Smooth muscle cell (in vitro differentiated cells): Measurements from ENCODE around the gene CACNA2D4. TPM values are rescaled to one million over a fixed set of nuclear protein-coding genes. Genes with fewer than 3 reads are reported as not detected.

Experiments used
- DNase-seq: peaks from one replicate; lab custom pipeline; 2025; ENCODE audit not compliant: unreplicated experiment; lab: John Stamatoyannopoulos, UW
- H2AFZ ChIP-seq: fragments of 200-600 bp; sonication (generic); 2 replicates; pipeline ENCODE4 v1.6.0; 2016; ENCODE audit warnings: antibody characterized with exemption, low read depth, mild to moderate bottlenecking
- H3F3A ChIP-seq: fragments of 200-600 bp; sonication (generic); 2 replicates; pipeline ENCODE4 v1.6.0; 2017; ENCODE audit warnings: antibody characterized with exemption, low read depth
- H3K27ac ChIP-seq: fragments of 200-600 bp; sonication (generic); 2 replicates; pipeline ENCODE4 v1.5.1; 2016; ENCODE audit warnings: low read depth, mild to moderate bottlenecking
- H3K27me3 ChIP-seq: fragments of 200-600 bp; sonication (generic); 2 replicates; pipeline ENCODE4 v1.6.1; 2016; ENCODE audit warnings: low read depth, mild to moderate bottlenecking
- H3K36me3 ChIP-seq: fragments of 200-600 bp; sonication (generic); 2 replicates; pipeline ENCODE4 v1.5.1; 2016; ENCODE audit warnings: low read depth
- H3K4me1 ChIP-seq: fragments of 200-600 bp; sonication (generic); 2 replicates; pipeline ENCODE4 v1.5.1; 2016; ENCODE audit warnings: low read depth
- H3K4me2 ChIP-seq: fragments of 200-600 bp; sonication (generic); 2 replicates; pipeline ENCODE4 v1.6.0; 2016; ENCODE audit warnings: mild to moderate bottlenecking
- H3K4me3 ChIP-seq: fragments of 200-600 bp; sonication (generic); 2 replicates; pipeline ENCODE4 v1.5.1; 2016; ENCODE audit warnings: mild to moderate bottlenecking
- H3K79me2 ChIP-seq: fragments of 200-600 bp; sonication (generic); 2 replicates; pipeline ENCODE4 v1.6.0; 2016; ENCODE audit warnings: low read depth, mild to moderate bottlenecking
- H3K9ac ChIP-seq: fragments of 200-600 bp; sonication (generic); 2 replicates; pipeline ENCODE4 v1.6.0; 2016; ENCODE audit warnings: low read depth
- H3K9me3 ChIP-seq: fragments of 200-600 bp; sonication (generic); replicated peaks from 2 replicates; pipeline ENCODE4 v1.5.1; 2016; ENCODE audit warnings: low read depth
- H4K20me1 ChIP-seq: fragments of 200-600 bp; sonication (generic); 2 replicates; pipeline ENCODE4 v1.6.0; 2016; ENCODE audit warnings: low read depth
- WGBS: methylation state at CpG from one replicate; pipeline ENCODE4 v1.1.7; 2016; ENCODE audit warnings: low lambda C conversion rate; 5-methylcytosine and 5-hydroxymethylcytosine counted together
- polyA plus RNA-seq: library from polyadenylated mRNA; unstranded; fragments of >200 nt; fragmentation: Nextera tagmentation; extraction: Ambion mirVana; gene quantifications from 2 replicates; pipeline ENCODE4 v1.2.1, GENCODE V29; 2016
- total RNA-seq: library from RNA; depleted of rRNA; stranded (reverse); fragments of >200 nt; gene quantifications from 2 replicates; pipeline ENCODE4 v1.2.3, GENCODE V29; 2014
- TF ChIP-seq, protein P1 (sequence below): fragments of 200-600 bp; sonication (generic); IDR thresholded peaks from 2 replicates; pipeline ENCODE4 v1.5.1; 2017; ENCODE audit warnings: borderline replicate concordance, mild to moderate bottlenecking, antibody characterized with exemption; ENCODE audit not compliant: insufficient read depth, poor library complexity, severe bottlenecking

The CACNA2D4 gene
- total and polyA plus RNA-seq, 2 experiments from 2014 or later: 0.98 TPM; not detected in 1

DNA sequence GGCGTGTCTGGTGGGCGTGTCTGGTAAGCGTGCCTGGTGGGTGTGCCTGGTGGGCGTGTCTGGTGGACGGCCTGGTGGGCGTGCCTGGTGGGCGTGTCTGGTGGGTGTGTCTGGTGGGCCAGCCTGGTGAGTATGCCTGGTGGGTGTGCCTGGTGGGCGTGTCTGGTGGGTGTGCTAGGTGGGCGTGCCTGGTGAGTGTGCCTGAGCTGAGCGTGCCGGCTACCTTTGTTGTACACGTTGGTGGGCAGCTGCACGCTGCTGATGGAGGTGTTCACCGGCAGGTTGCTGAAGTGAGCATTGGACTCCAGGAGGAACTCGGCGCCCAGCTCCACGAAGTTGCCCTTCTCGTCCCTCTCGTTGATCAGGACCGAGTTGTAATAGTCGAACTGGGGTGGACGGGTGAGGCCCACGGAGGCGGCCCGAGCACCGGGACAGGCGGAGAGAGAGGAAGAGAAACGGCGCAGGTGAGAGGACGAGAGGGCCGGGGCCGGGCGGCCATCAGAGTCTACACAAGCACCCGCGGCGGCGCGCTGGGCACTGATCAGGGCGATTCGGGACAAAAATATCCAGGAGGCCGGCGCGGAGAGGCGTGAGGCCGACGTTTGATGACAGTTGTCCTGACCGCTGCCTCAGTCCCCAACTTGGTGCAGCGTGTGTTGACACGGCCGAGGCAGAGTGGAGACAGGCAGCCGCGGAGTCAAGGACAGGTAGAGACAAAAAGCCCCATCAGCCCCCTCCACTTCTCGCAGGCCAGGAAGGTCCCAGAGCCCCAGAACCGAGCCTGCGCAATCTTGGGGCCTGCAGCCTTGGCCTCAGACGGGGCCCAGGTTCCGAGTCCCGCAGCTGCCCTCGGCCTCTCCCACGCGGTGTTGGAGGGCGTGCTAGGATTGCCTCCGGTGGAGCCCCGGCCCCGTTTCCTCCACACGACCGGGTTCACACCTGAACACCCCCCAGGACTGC lies 10.5 kb downstream of the CACNA2D4 start:
- Histone ChIP-seq H3K36me3 (no peaks in the 10 kb centered on the region), H3K9ac (no peak overlapping the region), H3K27ac (no peak overlapping the region), H3K27me3 (no peaks in the 10 kb centered on the region), H4K20me1 (no peaks in the 10 kb centered on the region), H2AFZ (no peak overlapping the region), H3K9me3 (peaks cover 21% of the 10 kb centered on the region), H3K4me3 (no peak overlapping the region), H3K4me1 (no peaks in the 10 kb centered on the region), H3K4me2 (no peak overlapping the region), H3F3A (no peaks in the 10 kb centered on the region), H3K79me2 (no peaks in the 10 kb centered on the region)
- 92% methylated on average over 63 of the region's 67 CpGs for WGBS
- TF ChIP-seq, protein P1, sequence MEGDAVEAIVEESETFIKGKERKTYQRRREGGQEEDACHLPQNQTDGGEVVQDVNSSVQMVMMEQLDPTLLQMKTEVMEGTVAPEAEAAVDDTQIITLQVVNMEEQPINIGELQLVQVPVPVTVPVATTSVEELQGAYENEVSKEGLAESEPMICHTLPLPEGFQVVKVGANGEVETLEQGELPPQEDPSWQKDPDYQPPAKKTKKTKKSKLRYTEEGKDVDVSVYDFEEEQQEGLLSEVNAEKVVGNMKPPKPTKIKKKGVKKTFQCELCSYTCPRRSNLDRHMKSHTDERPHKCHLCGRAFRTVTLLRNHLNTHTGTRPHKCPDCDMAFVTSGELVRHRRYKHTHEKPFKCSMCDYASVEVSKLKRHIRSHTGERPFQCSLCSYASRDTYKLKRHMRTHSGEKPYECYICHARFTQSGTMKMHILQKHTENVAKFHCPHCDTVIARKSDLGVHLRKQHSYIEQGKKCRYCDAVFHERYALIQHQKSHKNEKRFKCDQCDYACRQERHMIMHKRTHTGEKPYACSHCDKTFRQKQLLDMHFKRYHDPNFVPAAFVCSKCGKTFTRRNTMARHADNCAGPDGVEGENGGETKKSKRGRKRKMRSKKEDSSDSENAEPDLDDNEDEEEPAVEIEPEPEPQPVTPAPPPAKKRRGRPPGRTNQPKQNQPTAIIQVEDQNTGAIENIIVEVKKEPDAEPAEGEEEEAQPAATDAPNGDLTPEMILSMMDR: no peak
- no peak for DNase-seq

DNA sequence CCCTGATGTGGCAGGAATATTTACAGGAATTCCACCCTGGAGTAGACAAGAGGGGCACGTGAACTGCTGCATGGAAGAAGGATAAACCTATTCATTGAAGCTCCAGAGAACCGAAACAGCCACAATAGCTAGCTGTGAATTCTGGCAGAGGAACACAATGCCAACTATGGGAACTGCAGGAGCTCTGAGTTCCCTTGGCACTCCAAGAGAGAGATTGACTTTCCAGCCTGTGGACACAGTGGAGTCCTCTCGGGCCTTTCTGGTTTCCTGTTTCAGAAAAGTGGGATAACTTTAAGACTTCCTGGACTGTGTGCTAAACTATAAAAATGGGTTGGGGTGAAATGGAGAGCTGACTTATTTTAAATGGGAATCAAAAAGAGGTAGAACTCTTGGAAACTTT lies 11.9 kb downstream of the CACNA2D4 start:
- Histone ChIP-seq H3F3A (no peaks in the 10 kb centered on the region), H3K27ac (no peak overlapping the region), H3K4me1 (no peaks in the 10 kb centered on the region), H4K20me1 (no peaks in the 10 kb centered on the region), H3K79me2 (no peaks in the 10 kb centered on the region), H3K36me3 (no peaks in the 10 kb centered on the region), H2AFZ (no peak overlapping the region), H3K27me3 (no peaks in the 10 kb centered on the region), H3K4me3 (no peak overlapping the region), H3K4me2 (no peak overlapping the region), H3K9ac (no peak overlapping the region), H3K9me3 (peaks cover 24% of the 10 kb centered on the region)
- DNase-seq: no peak
- 55% methylated on average over 3 of the region's 3 CpGs for WGBS
- TF ChIP-seq, protein P1: no peak

DNA sequence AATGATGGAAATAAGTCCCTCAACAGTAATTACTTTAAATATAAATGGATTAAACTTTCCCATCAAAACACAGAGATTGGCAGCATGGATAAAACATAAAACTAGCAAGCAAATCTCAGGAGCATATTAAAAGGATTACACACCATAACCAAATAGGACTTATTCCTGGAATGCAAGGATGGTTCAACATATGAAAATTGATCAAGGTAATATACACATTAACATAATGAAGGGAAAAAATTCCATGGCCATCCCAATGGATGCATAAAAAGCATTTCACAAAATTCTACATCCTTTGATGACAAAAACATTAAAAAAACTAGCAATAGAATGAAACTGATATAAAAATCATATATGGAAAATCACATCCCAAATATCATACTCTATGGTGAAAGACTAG lies 13.6 kb downstream of the CACNA2D4 start:
- no peaks in the 10 kb centered on the region for H3F3A ChIP-seq
- no peak overlapping the region for H3K9ac ChIP-seq
- TF ChIP-seq, protein P1: no peak

More for the DNA sequence above, 13.6 kb downstream of the CACNA2D4 start:
- no peak overlapping the region for H3K4me2 ChIP-seq
- no peaks in the 10 kb centered on the region for H3K79me2 ChIP-seq
- no peaks in the 10 kb centered on the region for H4K20me1 ChIP-seq
- no peak for DNase-seq
- no peaks in the 10 kb centered on the region for H3K27me3 ChIP-seq
- peaks cover 24% of the 10 kb centered on the region for H3K9me3 ChIP-seq
- H2AFZ ChIP-seq: no peak overlapping the region
- H3K27ac ChIP-seq: no peak overlapping the region
- H3K36me3 ChIP-seq: no peaks in the 10 kb centered on the region
- H3K4me1 ChIP-seq: no peaks in the 10 kb centered on the region
- no peak overlapping the region for H3K4me3 ChIP-seq
